ENCODE data around the gene RNF145.

- TF ChIP-seq CTCF (IDR thresholded peaks at IDR 0.05) = no peak
- no peak for TF ChIP-seq ZFX (IDR thresholded peaks at IDR 0.05; ENCODE audit: borderline replicate concordance)
These were observed 86.2 kb downstream of the RNF145 start for GRCh38 chr5:159123189-159123588.
